ENCODE results near the gene EIF2D. TPM values are rescaled to one million over a fixed set of nuclear protein-coding genes. Genes with fewer than 3 reads are reported as not detected.

The EIF2D gene
- total and polyA plus RNA-seq, 2 of the 13 experiments (the other 11 are each of a cell fraction or from before 2014, with no cell fraction given): 45.1 to 64.9 TPM

GRCh38 chr1:206556047-206556749, 56.1 kb downstream of the EIF2D start (continued):
- peak; percentile 66 for TF ChIP-seq RXRB (CRISPR knock-in tag; IDR thresholded peaks at IDR 0.05; ENCODE audit: borderline replicate concordance)
- no peak for TF ChIP-seq ZBTB3 (CRISPR knock-in tag; IDR thresholded peaks at IDR 0.05; ENCODE audit: borderline replicate concordance, low read depth)
- peak; percentile 53; the same call in 1 of the 2 replicates for TF ChIP-seq ZNF556 (CRISPR knock-in tag; IDR thresholded peaks at IDR 0.05; ENCODE audit: borderline replicate concordance)
- TF ChIP-seq HNRNPLL (IDR thresholded peaks at IDR 0.05; ENCODE audit: low read depth, low read length, poor library complexity, severe bottlenecking): no peak
- TF ChIP-seq CHD4 (IDR thresholded peaks at IDR 0.05; ENCODE audit: borderline replicate concordance, low read length): no peak
- TF ChIP-seq, protein P1, sequence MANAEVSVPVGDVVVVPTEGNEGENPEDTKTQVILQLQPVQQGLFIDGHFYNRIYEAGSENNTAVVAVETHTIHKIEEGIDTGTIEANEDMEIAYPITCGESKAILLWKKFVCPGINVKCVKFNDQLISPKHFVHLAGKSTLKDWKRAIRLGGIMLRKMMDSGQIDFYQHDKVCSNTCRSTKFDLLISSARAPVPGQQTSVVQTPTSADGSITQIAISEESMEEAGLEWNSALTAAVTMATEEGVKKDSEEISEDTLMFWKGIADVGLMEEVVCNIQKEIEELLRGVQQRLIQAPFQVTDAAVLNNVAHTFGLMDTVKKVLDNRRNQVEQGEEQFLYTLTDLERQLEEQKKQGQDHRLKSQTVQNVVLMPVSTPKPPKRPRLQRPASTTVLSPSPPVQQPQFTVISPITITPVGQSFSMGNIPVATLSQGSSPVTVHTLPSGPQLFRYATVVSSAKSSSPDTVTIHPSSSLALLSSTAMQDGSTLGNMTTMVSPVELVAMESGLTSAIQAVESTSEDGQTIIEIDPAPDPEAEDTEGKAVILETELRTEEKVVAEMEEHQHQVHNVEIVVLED (CRISPR knock-in tag; IDR thresholded peaks at IDR 0.05; ENCODE audit: borderline replicate concordance): no peak
- peak; percentile 44; the same call in 1 of the 2 replicates for TF ChIP-seq BHLHE40 (IDR thresholded peaks at IDR 0.05; ENCODE audit: low read length)
- TF ChIP-seq MTF2 (CRISPR knock-in tag; IDR thresholded peaks at IDR 0.05; ENCODE audit: borderline replicate concordance): no peak
- no peak for TF ChIP-seq ZNF558 (CRISPR knock-in tag; IDR thresholded peaks at IDR 0.05; ENCODE audit: borderline replicate concordance)
- TF ChIP-seq MAFK (conservative IDR thresholded peaks at IDR 0.05 in 1 of 2, IDR thresholded peaks at IDR 0.05 in 1 of 2; ENCODE audit: low read length in 2 of 2): no peak
- TF ChIP-seq SMAD9 (CRISPR knock-in tag; IDR thresholded peaks at IDR 0.05): no peak
- TF ChIP-seq XRCC5 (optimal IDR thresholded peaks at IDR 0.05; ENCODE audit: low read length): no peak
- no peak for TF ChIP-seq ZNF589 (CRISPR knock-in tag; conservative IDR thresholded peaks at IDR 0.05)
- 0 out of 2 replicates have a peak, but pooled peaks have one; percentile 46 for TF ChIP-seq RCOR2 (CRISPR knock-in tag; IDR thresholded peaks at IDR 0.05)
- TF ChIP-seq NR2F2 (IDR thresholded peaks at IDR 0.05; ENCODE audit: borderline replicate concordance, low read depth): peak; percentile 41; the same call in 1 of the 2 replicates
- TF ChIP-seq MAFF (IDR thresholded peaks at IDR 0.05; ENCODE audit: low read depth, low read length): no peak
- no peak for TF ChIP-seq ZSCAN31 (CRISPR knock-in tag; IDR thresholded peaks at IDR 0.05; ENCODE audit: low read depth)
- TF ChIP-seq NKX3-1 (CRISPR knock-in tag; IDR thresholded peaks at IDR 0.05): no peak
- TF ChIP-seq ARID5B (CRISPR knock-in tag; IDR thresholded peaks at IDR 0.05): peak; percentile 86
- no peak for TF ChIP-seq E2F2 (CRISPR knock-in tag; IDR thresholded peaks at IDR 0.05; ENCODE audit: borderline replicate concordance)
- TF ChIP-seq, protein P2, sequence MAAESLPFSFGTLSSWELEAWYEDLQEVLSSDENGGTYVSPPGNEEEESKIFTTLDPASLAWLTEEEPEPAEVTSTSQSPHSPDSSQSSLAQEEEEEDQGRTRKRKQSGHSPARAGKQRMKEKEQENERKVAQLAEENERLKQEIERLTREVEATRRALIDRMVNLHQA (CRISPR knock-in tag; IDR thresholded peaks at IDR 0.05): no peak
- TF ChIP-seq ZNF546 (CRISPR knock-in tag; conservative IDR thresholded peaks at IDR 0.05): no peak
- no peak for TF ChIP-seq EHMT2 (IDR thresholded peaks at IDR 0.05; ENCODE audit: borderline replicate concordance, low read depth, low read length)
